ENCODE data around the gene PTPA. TPM values are rescaled to one million over a fixed set of nuclear protein-coding genes. Genes with fewer than 3 reads are reported as not detected.
"Not testable (repeated sequence)": the region's sequence is repeated elsewhere in the genome, so short reads cannot be mapped to it uniquely, and the experiment has no call there.

PTPA gene
- total RNA-seq, 3 donors from 2014 or later (not counting 1 experiment from before 2014, with no cell fraction given): 63.2 to 69.4 (median 64.9) TPM

DNA sequence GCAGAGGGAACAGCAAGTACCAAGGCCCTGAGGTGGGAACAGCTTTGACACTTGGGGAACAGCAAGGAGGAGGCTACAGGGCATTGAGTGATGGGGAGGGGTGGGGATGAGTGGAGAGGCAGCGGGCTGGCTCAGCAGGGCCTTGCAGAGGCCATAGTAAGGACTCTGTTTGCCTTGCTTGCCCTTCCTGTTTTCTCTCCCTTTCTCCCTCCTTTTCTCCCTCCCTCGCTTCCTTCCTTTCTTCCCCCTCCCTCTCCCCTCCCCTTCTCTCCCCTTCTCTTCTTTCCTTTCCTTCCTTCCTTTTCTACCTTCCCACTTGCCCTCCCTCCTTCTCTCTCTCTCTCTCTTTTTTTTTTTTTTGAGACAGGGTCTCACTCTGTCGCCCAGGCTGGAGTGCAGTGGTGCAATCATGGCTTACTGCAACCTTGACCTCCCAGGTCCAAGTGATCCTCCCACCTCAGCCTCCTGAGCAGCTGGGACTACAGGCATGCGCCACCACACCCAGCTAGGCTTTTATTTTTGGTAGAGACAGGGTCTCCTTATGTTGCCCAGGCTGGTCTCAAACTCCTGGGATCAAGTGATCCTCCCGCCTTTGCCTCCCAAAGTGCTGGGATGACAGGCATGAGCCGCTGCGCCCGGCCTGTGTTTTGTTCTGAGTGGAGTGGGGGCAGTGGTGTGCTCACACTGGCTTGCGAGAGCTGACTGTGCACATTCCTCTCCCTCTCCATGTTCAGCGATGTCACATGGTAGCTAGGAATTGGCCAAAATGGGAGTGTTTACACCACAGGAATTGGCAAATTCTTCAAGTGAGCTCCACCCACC, 49.7 kb downstream of the PTPA start:
- intact Hi-C loops (cut with micrococcal nuclease): no loop called here
- TF ChIP-seq, protein P1, sequence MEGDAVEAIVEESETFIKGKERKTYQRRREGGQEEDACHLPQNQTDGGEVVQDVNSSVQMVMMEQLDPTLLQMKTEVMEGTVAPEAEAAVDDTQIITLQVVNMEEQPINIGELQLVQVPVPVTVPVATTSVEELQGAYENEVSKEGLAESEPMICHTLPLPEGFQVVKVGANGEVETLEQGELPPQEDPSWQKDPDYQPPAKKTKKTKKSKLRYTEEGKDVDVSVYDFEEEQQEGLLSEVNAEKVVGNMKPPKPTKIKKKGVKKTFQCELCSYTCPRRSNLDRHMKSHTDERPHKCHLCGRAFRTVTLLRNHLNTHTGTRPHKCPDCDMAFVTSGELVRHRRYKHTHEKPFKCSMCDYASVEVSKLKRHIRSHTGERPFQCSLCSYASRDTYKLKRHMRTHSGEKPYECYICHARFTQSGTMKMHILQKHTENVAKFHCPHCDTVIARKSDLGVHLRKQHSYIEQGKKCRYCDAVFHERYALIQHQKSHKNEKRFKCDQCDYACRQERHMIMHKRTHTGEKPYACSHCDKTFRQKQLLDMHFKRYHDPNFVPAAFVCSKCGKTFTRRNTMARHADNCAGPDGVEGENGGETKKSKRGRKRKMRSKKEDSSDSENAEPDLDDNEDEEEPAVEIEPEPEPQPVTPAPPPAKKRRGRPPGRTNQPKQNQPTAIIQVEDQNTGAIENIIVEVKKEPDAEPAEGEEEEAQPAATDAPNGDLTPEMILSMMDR (IDR thresholded peaks at IDR 0.05): no peak
- no peaks in the 10 kb centered on the region for H3K9me3 Mint-ChIP-seq
- H3K4me1 Mint-ChIP-seq: no peaks in the 10 kb centered on the region
- Histone ChIP-seq H3K9me3 (ENCODE audit: control insufficient read depth, insufficient read depth, low read length) (no peaks in the 10 kb centered on the region), H3K36me3 (ENCODE audit: control insufficient read depth, insufficient read depth, low read length) (no peaks in the 10 kb centered on the region), H3K27ac (ENCODE audit: low read length) (no peak overlapping the region), H3K4me3 (ENCODE audit: low read length) (no peak overlapping the region), H3K4me1 (ENCODE audit: control insufficient read depth, insufficient read depth, low read length) (no peaks in the 10 kb centered on the region), H3K27me3 (ENCODE audit: control insufficient read depth, insufficient read depth, low read length) (no peaks in the 10 kb centered on the region)
- WGBS (ENCODE audit: insufficient coverage): 97% methylated on average over 9 of the region's 10 CpGs
- no peaks in the 10 kb centered on the region for H3K27me3 Mint-ChIP-seq (ENCODE audit: low read depth in 2 of 2)
- ATAC-seq: no peak
- H3K4me3 Mint-ChIP-seq: no peak overlapping the region
- no peak overlapping the region for H3K27ac Mint-ChIP-seq
- H3K36me3 Mint-ChIP-seq: no peaks in the 10 kb centered on the region
- no peak for DNase-seq

DNA sequence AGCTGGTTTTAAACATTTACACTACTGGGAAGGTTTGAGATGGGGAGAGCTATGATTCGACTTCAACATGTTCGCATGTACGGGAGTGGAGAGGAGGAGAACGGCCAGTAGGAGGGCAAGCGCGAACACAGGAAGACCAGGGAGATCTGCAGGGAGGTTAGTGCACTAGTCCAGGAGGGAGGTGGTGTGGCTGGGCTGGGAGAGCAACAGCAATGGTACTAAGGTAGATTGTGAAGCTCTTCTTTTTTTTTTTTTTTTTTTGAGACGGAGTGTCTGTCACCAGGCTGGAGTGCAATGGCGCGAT, 50.3 kb downstream of the PTPA start:
- H3K4me3 Mint-ChIP-seq: no peak overlapping the region
- Histone ChIP-seq H3K4me3 (ENCODE audit: low read length) (no peak overlapping the region), H3K27ac (ENCODE audit: low read length) (no peak overlapping the region), H3K4me1 (ENCODE audit: control insufficient read depth, insufficient read depth, low read length) (no peaks in the 10 kb centered on the region), H3K36me3 (ENCODE audit: control insufficient read depth, insufficient read depth, low read length) (no peaks in the 10 kb centered on the region), H3K9me3 (ENCODE audit: control insufficient read depth, insufficient read depth, low read length) (no peaks in the 10 kb centered on the region), H3K27me3 (ENCODE audit: control insufficient read depth, insufficient read depth, low read length) (no peaks in the 10 kb centered on the region)
- no peaks in the 10 kb centered on the region for H3K36me3 Mint-ChIP-seq
- H3K27ac Mint-ChIP-seq: no peak overlapping the region
- DNase-seq: no peak
- TF ChIP-seq, protein P1 (IDR thresholded peaks at IDR 0.05): no peak
- 95% methylated on average over 9 of the region's 9 CpGs for WGBS (ENCODE audit: insufficient coverage)
- no peaks in the 10 kb centered on the region for H3K27me3 Mint-ChIP-seq (ENCODE audit: low read depth in 2 of 2)
- H3K9me3 Mint-ChIP-seq: no peaks in the 10 kb centered on the region
- ATAC-seq: no peak
- no peaks in the 10 kb centered on the region for H3K4me1 Mint-ChIP-seq
- intact Hi-C loops (cut with micrococcal nuclease): no loop called here

GRCh38 chr9:129162497-129163197, 51.4 kb downstream of the PTPA start:
- Mint-ChIP-seq H3K4me3 (no peak overlapping the region), H3K27ac (no peak overlapping the region), H3K9me3 (no peaks in the 10 kb centered on the region), H3K36me3 (no peaks in the 10 kb centered on the region), H3K4me1 (no peaks in the 10 kb centered on the region), H3K27me3 (ENCODE audit: low read depth in 2 of 2) (peaks cover 2 to 3% of the 10 kb centered on the region in 2 donors)
- TF ChIP-seq, protein P1 (IDR thresholded peaks at IDR 0.05): no peak
- ATAC-seq (no peak), DNase-seq (no peak)
- Histone ChIP-seq H3K27ac (ENCODE audit: low read length) (no peak overlapping the region), H3K27me3 (ENCODE audit: control insufficient read depth, insufficient read depth, low read length) (no peaks in the 10 kb centered on the region), H3K4me3 (ENCODE audit: low read length) (no peak overlapping the region), H3K9me3 (ENCODE audit: control insufficient read depth, insufficient read depth, low read length) (no peaks in the 10 kb centered on the region), H3K4me1 (ENCODE audit: control insufficient read depth, insufficient read depth, low read length) (peaks cover 9% of the 10 kb centered on the region), H3K36me3 (ENCODE audit: control insufficient read depth, insufficient read depth, low read length) (no peaks in the 10 kb centered on the region)
- 98% methylated on average over 8 of the region's 11 CpGs for WGBS (ENCODE audit: insufficient coverage)
- intact Hi-C loops (cut with micrococcal nuclease): no loop called here

DNA sequence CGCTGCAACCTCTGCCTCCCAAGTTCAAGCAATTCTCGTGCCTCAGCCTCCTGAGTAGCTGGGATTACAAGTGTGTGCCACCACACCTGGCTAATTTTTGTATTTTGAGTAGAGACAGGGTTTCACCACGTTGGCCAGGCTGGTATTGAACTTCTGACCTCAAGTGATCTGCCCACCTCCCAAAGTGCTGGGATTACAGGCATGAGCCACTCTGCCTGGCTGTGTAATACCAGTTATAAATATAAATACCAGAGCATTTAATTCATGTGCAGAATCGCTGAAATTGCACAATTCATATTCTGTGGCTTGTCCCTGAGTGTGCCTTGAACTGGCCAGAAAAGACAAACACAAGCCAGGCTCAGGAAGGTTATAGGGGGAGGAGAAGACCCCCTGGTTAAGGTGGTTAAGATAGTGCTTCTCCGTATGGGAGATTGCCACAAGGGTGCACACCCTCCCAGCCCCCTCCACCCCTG, 52.0 kb downstream of the PTPA start:
- H3K36me3 Mint-ChIP-seq; H3K9me3 Mint-ChIP-seq; H3K27ac Mint-ChIP-seq; H3K4me1 Mint-ChIP-seq; intact Hi-C loops (cut with micrococcal nuclease); H3K27me3 ChIP-seq (ENCODE audit: control insufficient read depth, insufficient read depth, low read length); ATAC-seq; H3K9me3 ChIP-seq (ENCODE audit: control insufficient read depth, insufficient read depth, low read length); H3K27me3 Mint-ChIP-seq (ENCODE audit: low read depth in 2 of 2); H3K4me3 Mint-ChIP-seq; DNase-seq; H3K36me3 ChIP-seq (ENCODE audit: control insufficient read depth, insufficient read depth, low read length); H3K27ac ChIP-seq (ENCODE audit: low read length); H3K4me3 ChIP-seq (ENCODE audit: low read length): not testable (repeated sequence)
- peaks cover 12% of the 10 kb centered on the region for H3K4me1 ChIP-seq (ENCODE audit: control insufficient read depth, insufficient read depth, low read length)
- WGBS (ENCODE audit: insufficient coverage): 76% methylated on average over 5 of the region's 5 CpGs

Measured in natural killer cell (primary cell).